ENCODE measurements around the gene SGPL1. TPM values are rescaled to one million over a fixed set of nuclear protein-coding genes. Genes with fewer than 3 reads are reported as not detected.

Gene SGPL1
- total and polyA plus RNA-seq, 2 of the 8 experiments (the other 6 are each of a cell fraction or from before 2014, with no cell fraction given) = 20.5 to 51.6 TPM

- 81% methylated on average over 15 of the region's 15 CpGs; no CpG with 5 or more reads in 1 of the 2 experiments for WGBS, 2 experiments (ENCODE audit: extremely low coverage in 1 of 2, insufficient coverage in 1 of 2, insufficient read length in 1 of 2, insufficient replicate concordance in 2 of 2, low coverage in 1 of 2, low lambda C conversion rate in 2 of 2, missing lambda C conversion rate in 1 of 2)
- Histone ChIP-seq H3K9ac (replicated peaks in 1 of 4; ENCODE audit: extremely low read depth in 1 of 4, low read depth in 3 of 4, low read length in 3 of 4) (no peak overlapping the region), H2BK15ac (ENCODE audit: low read length) (no peak overlapping the region), H3K23me2 (ENCODE audit: low read depth, low read length) (peaks cover 3% of the 10 kb centered on the region; the same call in 1 of the 2 replicates), H3K14ac (ENCODE audit: insufficient read length) (no peak overlapping the region), H3K4me2 (ENCODE audit: insufficient read depth in 1 of 2, low read depth in 2 of 2, low read length in 2 of 2) (no peak overlapping the region), H2BK120ac (replicated peaks; ENCODE audit: low read depth, low read length) (no peak overlapping the region), H3K4me3 (ENCODE audit: extremely low read depth in 1 of 4, insufficient read depth in 2 of 4, low read depth in 3 of 4, low read length in 4 of 4) (no peak overlapping the region), H2AFZ (ENCODE audit: low read length) (no peak overlapping the region), H3K23ac (ENCODE audit: insufficient read length) (no peak overlapping the region), H2AK5ac (ENCODE audit: low read depth, low read length) (no peak overlapping the region), H3K36me3 (ENCODE audit: control insufficient read depth in 2 of 4, insufficient read depth in 4 of 4, low read length in 3 of 4) (no peaks in the 10 kb centered on the region), H3K79me2 (ENCODE audit: control insufficient read depth in 1 of 2, insufficient read depth in 2 of 2, low read length in 2 of 2) (no peaks in the 10 kb centered on the region), H3K18ac (ENCODE audit: extremely low read depth, low read length) (no peak overlapping the region; the same call in 1 of the 2 replicates), H2BK20ac (ENCODE audit: low read length) (no peak overlapping the region), H3K4me1 (replicated peaks in 1 of 4; ENCODE audit: control insufficient read depth in 3 of 4, insufficient read depth in 4 of 4, low read length in 3 of 4) (no peaks in the 10 kb centered on the region; a peak in 1 of 7 replicates), H2BK5ac (ENCODE audit: low read depth, low read length) (no peak overlapping the region), H4K8ac (ENCODE audit: extremely low read depth, insufficient read depth, low read length) (no peak overlapping the region), H3K56ac (replicated peaks; ENCODE audit: insufficient read length, low read depth, low read length) (no peak overlapping the region), H4K20me1 (replicated peaks in 1 of 2; ENCODE audit: control insufficient read depth in 1 of 2, insufficient read depth in 2 of 2, low read length in 2 of 2) (no peaks in the 10 kb centered on the region), H3K27me3 (replicated peaks in 1 of 4; ENCODE audit: control insufficient read depth in 3 of 4, extremely low read depth in 1 of 4, insufficient read depth in 3 of 4, low read length in 3 of 4) (no peaks in the 10 kb centered on the region), H4K5ac (ENCODE audit: insufficient read length, low read depth, low read length) (no peak overlapping the region), H3K79me1 (ENCODE audit: low read depth, low read length) (no peaks in the 10 kb centered on the region), H3K4ac (replicated peaks; ENCODE audit: insufficient read length, low read depth, low read length) (no peak overlapping the region), H2BK12ac (ENCODE audit: low read depth, low read length) (no peak overlapping the region; the same call in 1 of the 2 replicates), H4K91ac (replicated peaks; ENCODE audit: insufficient read length, low read length) (no peak overlapping the region), H3K27ac (ENCODE audit: low read depth, low read length) (no peak overlapping the region), H3K9me3 (ENCODE audit: insufficient read depth in 2 of 2, low read depth in 1 of 2, low read length in 1 of 2) (no peaks in the 10 kb centered on the region)
- no peak for FAIRE-seq
- ChIA-PET CTCF (ENCODE audit: partially characterized antibody) (interaction anchor here (2.4 to 13.3 kb wide), 3 partner anchors 12 to 368 kb away, joined by 8 to 237 read pairs (median 25); no protein-coding TSS in a partner anchor), POLR2A (ENCODE audit: partially characterized antibody) (no interaction called here)
- DNase-seq (ENCODE audit: low read depth in 1 of 2, low spot score in 2 of 2) = no peak
- no peak for TF ChIP-seq KDM5A (IDR thresholded peaks at IDR 0.05; ENCODE audit: low read length)
- TF ChIP-seq HDAC2 (IDR thresholded peaks at IDR 0.05; ENCODE audit: borderline replicate concordance in 1 of 2, low read depth in 2 of 2, low read length in 2 of 2) = no peak
- no peak for TF ChIP-seq JUN (IDR thresholded peaks at IDR 0.05; ENCODE audit: low read depth, low read length)
- TF ChIP-seq CREB1 (IDR thresholded peaks at IDR 0.05) = no peak
Measured at GRCh38 chr10:70906953-70907636, 91.3 kb downstream of the SGPL1 start.
